ENCODE data around the gene POLR3H. TPM values are rescaled to one million over a fixed set of nuclear protein-coding genes. Genes with fewer than 3 reads are reported as not detected.

The POLR3H gene
- total and polyA plus RNA-seq, 10 of the 15 experiments (the other 5 are each of a cell fraction or from before 2014, with no cell fraction given), result 3.5 to 62.7 (median 24.6) TPM

- DNase-seq (ENCODE audit: low read depth, low spot score) (no peak), ATAC-seq (no peak), FAIRE-seq (no peak)
- Histone ChIP-seq H3K9me3 (replicated peaks; ENCODE audit: control insufficient read depth, insufficient read depth, low read length) (no peaks in the 10 kb centered on the region), H3K9ac (ENCODE audit: control insufficient read depth, insufficient read depth, low read length) (no peak overlapping the region), H3K4me3 (no peak overlapping the region), H3K36me3 (ENCODE audit: control insufficient read depth in 2 of 2, insufficient read depth in 2 of 2, low read length in 1 of 2) (peaks cover 23 to 73% of the 10 kb centered on the region in 2 experiments), H2AFZ (ENCODE audit: control insufficient read depth, low read depth, low read length) (no peak overlapping the region), H3K4me1 (ENCODE audit: control insufficient read depth, insufficient read depth, low read length) (no peaks in the 10 kb centered on the region), H3K4me2 (ENCODE audit: control insufficient read depth, insufficient read depth) (no peak overlapping the region), H3K27me3 (replicated peaks in 1 of 2; ENCODE audit: control insufficient read depth in 2 of 2, insufficient read depth in 2 of 2, low read length in 1 of 2) (no peaks in the 10 kb centered on the region), H4K20me1 (ENCODE audit: control insufficient read depth, insufficient read depth) (no peaks in the 10 kb centered on the region), H3K27ac (ENCODE audit: control insufficient read depth, insufficient read depth) (no peak overlapping the region), H3K79me2 (ENCODE audit: control insufficient read depth, insufficient read depth, low read length) (no peaks in the 10 kb centered on the region)
- BruUV-seq (replicated peaks), result no TSS peak
- SMC1A ChIA-PET (ENCODE audit: uncharacterized antibody, unreplicated experiment), result interaction anchor here (1.1 kb wide), 1 partner anchor 110 kb away, joined by 6 read pairs; no protein-coding TSS in a partner anchor
- intact Hi-C loops (cut with micrococcal nuclease; ENCODE audit: unreplicated experiment), result no loop called here
- in situ Hi-C loops (cut with MboI), result no loop called here
- POLR2A ChIA-PET, result interaction anchor here (0.6 kb wide), 1 partner anchor 38 kb away, joined by 6 read pairs; no protein-coding TSS in a partner anchor
- CTCF ChIA-PET, result interaction anchor here (0.8 to 1.6 kb wide), 5 partner anchors 12 to 109 kb away, joined by 3 to 7 read pairs (median 3); no protein-coding TSS in a partner anchor
- 84% methylated on average over 4 of the region's 5 CpGs for WGBS (ENCODE audit: insufficient coverage, insufficient replicate concordance, low lambda C conversion rate, missing lambda C conversion rate)
- RAD21 ChIA-PET (ENCODE audit: unreplicated experiment), result interaction anchor here (0.7 kb wide), 1 partner anchor 109 kb away, joined by 4 read pairs; no protein-coding TSS in a partner anchor
- TF ChIP-seq MTA3 (IDR thresholded peaks at IDR 0.05; ENCODE audit: borderline replicate concordance, low read length), result no peak
- no peak for TF ChIP-seq RELB (IDR thresholded peaks at IDR 0.05; ENCODE audit: low read depth)
- TF ChIP-seq ZNF24 (IDR thresholded peaks at IDR 0.05), result no peak
- TF ChIP-seq SMAD1 (IDR thresholded peaks at IDR 0.05; ENCODE audit: low read depth, partially characterized antibody), result no peak
- TF ChIP-seq BRCA1 (IDR thresholded peaks at IDR 0.05; ENCODE audit: low read depth, low read length), result no peak
- TF ChIP-seq IRF4 (IDR thresholded peaks at IDR 0.05; ENCODE audit: low read depth, low read length), result no peak
- no peak for TF ChIP-seq CHD1 (IDR thresholded peaks at IDR 0.05; ENCODE audit: low read depth, low read length)
- TF ChIP-seq NFIC (IDR thresholded peaks at IDR 0.05; ENCODE audit: low read depth, low read length), result no peak
- TF ChIP-seq CEBPB (IDR thresholded peaks at IDR 0.05; ENCODE audit: borderline replicate concordance in 1 of 2, low read depth in 2 of 2, low read length in 2 of 2), result no peak
- TF ChIP-seq RCOR1 (conservative IDR thresholded peaks at IDR 0.05; ENCODE audit: low read depth, low read length), result no peak
- TF ChIP-seq NKRF (conservative IDR thresholded peaks at IDR 0.05), result no peak
- TF ChIP-seq ZNF207 (IDR thresholded peaks at IDR 0.05; ENCODE audit: borderline replicate concordance), result no peak
- no peak for TF ChIP-seq PBX3 (IDR thresholded peaks at IDR 0.05; ENCODE audit: insufficient replicate concordance, low read depth, low read length)
- TF ChIP-seq NR2C2 (IDR thresholded peaks at IDR 0.05; ENCODE audit: borderline replicate concordance, control insufficient read depth, insufficient read length, low read depth), result no peak
- no peak for TF ChIP-seq ZBTB11 (CRISPR knock-in tag; IDR thresholded peaks at IDR 0.05)
Observed at GRCh38 chr22:41513391-41513790, 30.9 kb downstream of the POLR3H start.

All from GM12878 (cell line).